Activated CD8-positive, alpha-beta memory T cell treated with anti-CD3 and anti-CD28 coated beads, Interleukin-2, amount 50 U/mL, for 24 hours (primary cell): ENCODE data around the gene RIPOR3.
A peak's percentile ranks its signal among the peaks of the same experiment; 100 is the strongest.
"Not testable (repeated sequence)": the region's sequence is repeated elsewhere in the genome, so short reads cannot be mapped to it uniquely, and the experiment has no call there.

Experiments
- DNase-seq: peaks from one replicate; pipeline ENCODE4 v3.0.0-alpha.2; 2020; ENCODE audit errors: extremely low read depth

RIPOR3 gene

DNA sequence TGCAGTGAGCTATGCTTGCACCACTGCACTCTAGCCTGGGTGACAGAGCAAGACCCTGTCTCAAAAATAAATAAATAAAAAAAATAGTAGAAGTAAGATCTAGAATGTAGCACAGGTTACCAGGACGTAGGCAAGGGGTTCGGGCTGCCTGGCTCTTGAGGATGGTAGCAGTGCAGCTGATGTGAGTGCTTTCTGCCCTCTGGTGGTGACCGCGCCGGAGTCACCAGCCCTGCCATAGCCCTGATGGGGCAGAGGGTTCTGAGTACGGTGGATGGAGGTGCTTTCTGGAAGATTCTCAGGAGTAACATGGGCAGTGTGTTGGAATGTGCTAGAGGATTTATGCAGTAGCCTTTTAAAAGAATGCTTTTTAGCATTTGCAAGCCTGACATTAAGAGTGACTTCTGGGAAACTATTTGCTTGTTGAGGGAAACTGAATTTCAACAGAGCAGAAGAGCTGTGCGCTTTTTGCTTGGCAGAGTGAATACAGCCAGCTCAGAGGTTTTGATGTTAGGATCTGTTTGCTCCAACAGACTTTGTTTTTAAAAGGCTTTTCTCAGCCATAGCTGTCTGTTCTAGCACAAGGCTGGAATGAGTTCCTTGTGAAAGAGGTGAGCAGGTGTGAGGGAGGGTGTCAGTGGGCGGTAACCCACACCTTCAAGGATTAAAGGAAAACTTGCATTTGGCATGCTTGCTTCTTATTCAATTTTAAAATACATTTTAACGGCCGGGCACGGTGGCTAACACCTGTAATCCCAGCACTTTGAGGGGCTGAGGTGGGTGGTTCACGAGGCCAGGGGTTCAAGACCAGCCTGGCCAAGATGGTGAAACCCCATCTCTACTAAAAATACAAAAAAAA is 115.2 kb downstream of the RIPOR3 start:
- peak; percentile 19 for DNase-seq

DNA sequence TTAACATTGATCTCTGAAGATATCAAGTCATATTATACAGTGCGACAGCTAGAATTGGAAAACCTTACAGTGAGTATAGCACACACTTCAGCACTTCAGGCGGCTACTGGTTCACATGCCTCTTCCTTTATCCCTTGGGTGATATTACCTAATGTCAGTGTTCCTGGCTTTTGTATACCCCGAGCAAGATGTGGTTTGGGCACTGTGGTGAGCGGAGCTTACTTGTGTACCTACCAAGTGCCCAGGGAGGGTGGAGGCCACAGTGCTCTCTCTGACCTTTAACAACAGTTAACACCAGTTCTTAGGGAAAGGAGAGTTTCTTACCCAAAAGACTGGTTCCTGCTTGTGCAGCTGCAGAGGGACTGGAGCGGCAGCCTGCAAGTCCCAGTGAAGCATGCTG is 116.8 kb downstream of the RIPOR3 start:
- DNase-seq: no peak

DNA sequence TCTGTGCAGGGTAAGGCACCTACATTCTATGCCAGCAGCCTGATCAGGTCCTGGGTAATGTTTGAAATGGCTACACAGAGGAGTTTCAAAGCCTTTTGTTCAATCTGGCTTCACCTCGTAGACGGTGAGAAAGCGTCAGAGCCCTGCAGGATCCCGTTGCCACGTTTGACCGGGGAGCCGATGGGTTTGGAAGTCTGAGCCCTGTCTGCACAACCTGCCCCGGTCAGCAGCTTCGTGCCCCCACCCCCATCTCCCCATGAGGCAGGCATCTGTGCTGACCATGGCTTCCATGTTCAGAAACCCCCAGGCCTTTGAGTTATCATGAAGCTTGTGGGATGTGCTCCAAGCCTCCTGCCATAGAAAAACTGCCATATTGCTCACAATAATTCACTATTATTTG is 117.2 kb downstream of the RIPOR3 start:
- no peak for DNase-seq

DNA sequence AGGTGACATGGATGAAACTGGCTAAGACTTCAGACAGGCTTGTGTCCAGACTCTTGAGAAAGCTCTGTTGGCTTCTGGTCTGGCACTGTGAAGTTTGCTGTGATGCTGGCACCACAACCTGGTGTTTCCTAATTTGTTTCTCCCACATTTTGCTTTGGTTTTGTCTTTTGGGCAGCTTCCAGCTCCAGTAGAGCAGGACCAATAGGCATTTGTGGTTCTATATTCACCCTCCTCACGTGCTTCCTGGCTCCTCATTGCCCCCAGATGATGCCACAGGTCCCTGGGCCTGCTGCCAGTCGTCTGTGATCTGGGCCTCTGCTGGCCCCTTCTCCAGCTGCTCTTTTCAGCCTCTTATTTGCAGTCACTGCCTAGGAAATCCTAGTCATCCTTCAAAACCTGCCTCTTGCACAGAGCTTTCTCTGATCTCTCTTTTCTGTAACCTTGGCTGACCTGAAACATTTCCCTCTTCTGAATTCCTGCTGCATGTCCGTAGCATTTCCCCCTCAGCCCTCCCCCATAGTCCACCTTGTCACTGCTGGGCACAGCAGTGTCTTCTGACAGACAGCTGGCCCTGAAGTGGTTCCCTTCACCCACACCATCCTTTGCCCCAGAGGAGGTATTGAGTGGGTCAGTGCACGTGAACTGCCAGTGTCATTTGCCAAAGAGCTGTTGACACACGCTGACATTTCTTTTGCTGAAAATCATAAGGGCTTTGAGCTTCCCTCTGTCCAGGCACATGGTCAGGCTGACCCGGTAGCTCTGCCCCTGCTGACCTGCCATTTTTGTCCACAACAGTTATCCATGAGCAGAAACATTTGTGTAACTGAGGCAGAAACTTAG is 118.2 kb downstream of the RIPOR3 start:
- no peak for DNase-seq

DNA sequence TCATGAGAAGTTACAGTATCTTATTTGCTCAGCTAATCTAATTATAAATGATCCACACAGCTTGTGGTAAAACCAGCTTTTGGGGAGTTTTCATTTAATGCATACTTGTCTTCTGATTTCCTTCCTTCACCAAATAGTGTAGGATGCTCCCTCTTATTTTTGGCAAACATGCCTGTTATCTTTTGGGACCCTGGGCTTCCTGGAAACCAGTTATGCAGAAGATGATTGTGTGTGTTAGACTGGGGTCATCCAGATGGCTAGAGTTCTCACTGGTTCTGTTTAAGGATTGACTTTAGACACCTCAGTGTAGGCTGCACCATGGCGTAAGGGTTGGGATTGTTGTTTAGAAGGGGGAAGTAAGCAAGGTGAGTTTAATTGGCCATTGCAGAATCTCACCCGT is 119.9 kb downstream of the RIPOR3 start:
- DNase-seq: no peak

DNA sequence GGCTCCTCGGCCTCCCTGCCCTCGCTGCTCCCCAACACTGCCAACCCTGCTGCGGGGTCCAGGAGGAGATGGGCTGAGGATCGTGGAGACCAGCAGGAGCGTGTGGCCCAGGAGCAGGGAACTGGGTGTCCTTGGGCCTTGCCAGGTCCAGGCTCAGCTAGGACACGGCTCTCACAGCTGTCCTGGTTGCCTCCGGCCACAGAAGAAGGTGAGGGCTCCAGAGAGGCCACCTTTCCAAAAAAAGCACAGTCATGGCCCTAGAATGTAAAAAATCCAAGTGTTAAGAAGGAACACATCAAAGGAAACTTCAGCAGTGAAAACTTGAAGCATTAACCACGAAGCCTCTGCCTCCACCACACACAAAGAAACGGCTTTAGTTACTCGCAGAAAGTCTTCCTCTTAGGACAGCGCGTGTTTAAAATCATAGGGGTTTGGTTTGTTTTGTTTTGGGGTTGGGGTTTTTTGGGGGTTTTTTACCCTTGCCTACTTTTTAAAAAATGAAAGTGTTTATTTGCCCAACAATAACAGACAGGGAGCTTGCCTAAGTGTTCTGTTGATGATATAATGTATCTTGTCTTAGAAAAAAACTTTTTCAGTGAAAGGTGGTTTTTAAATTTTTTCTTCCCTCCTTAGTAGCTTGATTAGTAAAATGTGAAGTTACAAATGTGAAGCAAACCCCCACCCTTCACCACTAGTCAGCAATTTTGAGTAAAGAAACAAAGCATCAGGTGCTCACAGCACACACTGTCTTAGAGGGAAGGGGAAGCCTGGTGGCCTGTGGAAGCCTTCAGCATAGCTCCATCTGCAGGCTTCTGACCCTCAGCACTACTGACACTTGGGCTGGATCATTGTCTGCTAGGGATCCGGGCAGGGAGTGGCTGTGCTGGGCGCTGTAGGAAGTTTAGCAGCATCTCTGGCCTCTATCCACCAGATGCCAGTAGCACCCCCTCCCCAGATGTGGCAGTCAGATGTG is 121.2 kb downstream of the RIPOR3 start:
- no peak for DNase-seq

DNA sequence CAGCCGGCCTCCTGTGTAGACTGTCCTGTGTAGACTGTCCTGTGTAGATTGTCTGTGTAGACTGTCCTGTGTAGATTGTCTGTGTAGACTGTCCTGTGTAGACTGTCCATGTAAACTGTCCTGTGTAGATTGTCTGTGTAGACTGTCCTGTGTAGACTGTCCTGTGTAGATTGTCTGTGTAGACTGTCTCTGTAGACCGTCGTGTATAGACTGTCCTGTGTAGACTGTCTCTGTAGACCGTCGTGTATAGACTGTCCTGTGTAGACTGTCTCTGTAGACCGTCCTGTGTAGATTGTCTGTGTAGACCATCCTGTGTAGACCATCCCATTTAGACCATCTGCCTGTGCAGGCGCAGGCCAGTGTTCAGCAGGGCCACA is 121.9 kb downstream of the RIPOR3 start:
- DNase-seq: not testable (repeated sequence)

DNA sequence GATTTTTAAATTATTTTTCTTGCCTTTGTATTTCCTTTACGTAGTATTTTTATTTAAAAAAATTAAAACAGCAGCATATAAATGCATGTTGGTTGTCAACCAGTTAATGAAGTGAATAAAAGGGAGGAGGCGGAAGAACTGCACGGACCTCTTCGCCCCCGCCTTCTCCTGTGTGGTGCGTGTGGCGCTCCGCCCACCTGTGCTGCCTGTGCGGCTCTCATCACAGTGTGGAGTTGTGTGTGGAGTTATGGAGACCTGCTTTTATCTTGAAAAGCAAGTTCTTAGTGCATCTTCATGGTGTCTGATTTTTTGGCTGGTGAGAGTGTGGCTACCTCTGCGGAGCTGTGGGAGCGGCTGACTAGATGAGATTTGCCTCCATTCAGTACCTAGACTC is 122.8 kb downstream of the RIPOR3 start:
- no peak for DNase-seq

DNA sequence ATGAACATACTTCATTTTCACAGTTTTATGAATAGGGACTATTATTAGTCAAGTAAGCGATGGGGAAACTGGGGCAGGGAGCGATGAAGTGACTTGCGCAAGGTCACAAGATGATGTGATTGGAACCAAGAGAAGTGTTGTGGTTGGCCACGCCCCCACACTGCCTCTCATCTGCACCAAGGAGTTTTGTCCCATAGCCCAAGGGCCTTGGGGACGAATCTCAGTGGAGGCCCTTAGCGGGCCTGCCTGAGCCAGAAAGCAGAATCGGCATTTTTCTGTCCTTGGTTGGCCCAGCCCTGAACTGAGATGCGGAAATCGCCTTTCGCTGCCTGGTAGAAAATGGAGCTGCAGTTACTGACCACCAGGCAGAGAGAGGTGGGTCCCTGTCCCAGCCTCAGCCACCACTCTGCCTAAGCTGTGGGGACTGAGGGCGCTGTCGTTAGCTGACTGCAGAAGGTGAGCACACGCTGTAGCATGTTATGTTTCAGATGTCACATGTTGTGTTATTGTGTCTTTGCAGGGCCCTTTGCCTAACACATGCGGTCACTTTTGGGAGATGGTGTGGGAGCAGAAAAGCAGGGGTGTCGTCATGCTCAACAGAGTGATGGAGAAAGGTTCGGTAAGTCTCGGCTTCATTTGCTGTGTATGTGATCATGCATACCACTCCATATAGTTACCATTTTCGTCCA is 123.3 kb downstream of the RIPOR3 start:
- DNase-seq: no peak

DNA sequence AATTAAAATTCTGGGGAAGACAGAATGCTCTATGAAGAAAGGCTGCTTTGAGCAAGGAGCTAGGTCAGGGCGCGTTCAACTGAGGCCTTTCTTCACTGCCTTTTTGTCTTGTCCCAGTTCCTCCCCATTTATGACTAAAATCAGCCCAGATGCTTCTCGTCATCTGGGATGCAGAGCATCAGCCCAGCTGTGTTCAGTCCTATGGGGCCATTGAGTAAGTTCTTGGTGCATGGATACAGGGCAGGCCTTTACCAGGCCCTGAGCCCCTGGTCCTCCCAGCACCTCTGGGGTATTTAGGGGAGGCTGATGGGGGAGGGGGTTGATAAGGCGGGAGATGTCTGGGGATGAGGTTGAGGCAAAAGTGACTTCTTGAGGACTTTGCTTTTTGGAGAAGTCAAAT is 125.5 kb downstream of the RIPOR3 start:
- no peak for DNase-seq

DNA sequence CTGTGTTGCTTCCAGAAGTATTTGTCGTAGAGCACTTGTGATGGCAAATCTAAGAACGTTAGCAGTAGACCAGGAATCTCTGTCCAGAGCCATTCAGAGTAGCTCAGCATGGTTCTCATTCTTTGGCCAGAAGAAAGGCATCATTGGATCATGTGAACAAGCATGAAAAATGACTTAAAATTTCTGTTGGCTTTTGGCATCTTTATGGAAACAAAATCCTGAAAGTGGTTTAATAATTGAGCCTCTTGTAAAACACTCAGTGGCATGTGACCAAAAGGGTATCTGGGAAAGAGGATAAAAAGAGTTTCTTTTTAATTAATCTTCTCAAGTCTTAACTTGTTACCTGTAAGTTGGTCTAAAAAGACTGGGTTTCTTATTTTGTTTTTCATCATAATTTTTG is 126.0 kb downstream of the RIPOR3 start:
- DNase-seq: no peak

DNA sequence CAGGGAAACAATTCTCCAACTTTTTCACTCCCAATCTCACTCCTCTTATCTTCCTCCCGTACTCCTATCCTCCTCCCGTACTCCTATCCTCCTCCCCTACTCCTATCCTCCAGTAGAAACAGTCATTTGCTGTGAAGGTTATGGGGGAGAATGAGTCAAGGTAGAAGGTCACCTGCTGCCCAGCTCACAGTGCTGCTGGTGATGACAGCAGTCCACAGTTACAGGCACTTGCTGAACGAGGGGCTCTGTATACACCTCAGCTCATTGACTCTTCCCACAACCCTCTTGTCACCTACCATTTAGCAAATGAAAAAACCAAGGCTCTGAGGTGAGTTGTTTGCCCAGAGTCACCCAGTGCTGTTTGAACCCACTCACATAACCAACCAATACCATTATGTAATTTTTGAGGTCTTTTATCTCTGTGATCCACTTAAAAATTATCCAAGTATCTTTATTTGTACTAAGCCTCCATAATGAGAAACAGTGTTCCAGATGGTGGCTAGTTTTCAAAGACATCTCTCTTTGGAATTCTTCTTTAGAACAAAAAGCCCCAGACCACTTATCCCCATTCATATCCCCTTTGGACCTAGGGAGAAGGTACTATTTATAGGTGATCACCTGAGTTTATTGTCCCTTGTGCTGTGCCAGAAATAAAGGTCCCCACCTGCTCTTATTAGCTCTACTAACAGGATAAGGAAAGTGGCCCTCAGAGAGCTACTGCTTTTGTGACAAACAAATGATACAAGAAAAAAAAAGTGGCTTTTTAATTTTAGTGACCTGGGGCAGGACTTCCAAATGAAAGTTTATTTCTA is 128.0 kb downstream of the RIPOR3 start:
- DNase-seq: no peak

DNA sequence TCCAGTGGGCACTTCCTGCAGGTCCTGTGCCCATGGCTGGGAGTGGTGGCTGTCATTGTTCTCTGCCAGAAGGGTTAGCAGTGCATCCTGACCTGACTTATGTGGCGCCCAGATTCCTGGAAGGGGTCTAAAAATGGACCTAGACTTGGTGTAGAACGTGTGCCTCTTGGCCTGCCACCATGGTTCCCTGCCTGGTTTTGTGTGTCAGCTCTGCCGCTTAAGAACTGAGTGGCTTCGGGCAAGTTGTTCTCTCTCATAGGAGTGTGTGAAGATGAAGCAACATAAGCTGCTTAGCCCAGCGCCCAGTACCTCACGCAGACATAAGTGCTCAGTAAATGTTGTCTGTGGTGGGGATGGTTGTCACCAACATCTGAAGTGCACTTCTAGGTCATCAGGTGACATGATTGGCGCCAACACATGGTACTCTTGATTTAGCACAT is 129.1 kb downstream of the RIPOR3 start:
- DNase-seq: no peak

DNA sequence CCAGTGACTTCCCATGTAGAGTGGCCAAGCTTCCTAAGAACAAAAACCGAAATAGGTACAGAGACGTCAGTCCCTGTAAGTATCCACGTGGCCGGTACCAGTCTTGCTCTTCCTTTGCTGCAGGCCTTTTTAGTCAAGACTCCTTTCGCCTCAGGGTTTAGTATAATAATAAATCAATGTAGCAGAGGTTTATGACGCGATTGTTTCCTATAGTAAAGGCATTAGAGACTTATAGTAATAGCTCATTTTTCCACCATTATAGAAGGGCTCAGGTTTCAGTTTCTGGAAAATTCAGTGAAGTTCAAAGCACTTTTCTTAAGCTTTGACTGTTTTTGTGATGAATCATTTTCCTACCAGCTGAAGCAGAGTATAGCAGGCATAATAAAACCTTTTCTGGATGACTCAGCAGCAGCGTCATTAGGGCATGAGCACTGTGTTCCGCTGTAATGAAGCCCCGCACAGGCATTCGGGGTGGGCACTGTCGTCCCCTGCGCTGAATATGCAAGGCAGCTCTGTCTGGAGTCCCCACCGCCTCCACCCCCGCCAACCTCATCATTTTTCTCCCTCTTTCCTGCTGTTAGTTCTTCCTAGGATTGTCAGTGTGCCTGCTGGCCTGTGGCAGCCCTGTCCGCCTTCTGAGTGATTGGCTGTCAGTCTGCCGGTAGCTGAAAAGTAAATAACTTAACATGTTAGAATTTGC is 129.8 kb downstream of the RIPOR3 start:
- peak; percentile 47 for DNase-seq

DNA sequence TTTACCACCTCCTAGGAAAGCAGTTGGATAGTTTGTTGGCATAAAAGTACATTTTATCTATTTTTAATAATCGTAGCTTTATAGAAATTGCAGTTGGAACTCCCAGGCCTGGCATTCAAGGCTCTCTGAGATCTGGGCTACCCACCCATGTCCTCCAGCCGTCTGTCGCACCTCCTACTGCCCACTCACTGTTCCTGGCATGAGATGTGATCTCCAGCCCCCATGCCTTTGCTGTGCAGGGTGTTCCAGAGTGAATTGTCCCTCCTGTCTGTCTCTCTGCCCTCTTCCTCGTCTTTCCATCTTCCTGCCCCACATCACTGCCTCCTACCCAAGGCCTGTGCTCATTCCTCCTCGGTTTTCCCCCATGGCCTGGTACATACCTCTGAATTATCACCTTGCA is 130.5 kb downstream of the RIPOR3 start:
- no peak for DNase-seq

DNA sequence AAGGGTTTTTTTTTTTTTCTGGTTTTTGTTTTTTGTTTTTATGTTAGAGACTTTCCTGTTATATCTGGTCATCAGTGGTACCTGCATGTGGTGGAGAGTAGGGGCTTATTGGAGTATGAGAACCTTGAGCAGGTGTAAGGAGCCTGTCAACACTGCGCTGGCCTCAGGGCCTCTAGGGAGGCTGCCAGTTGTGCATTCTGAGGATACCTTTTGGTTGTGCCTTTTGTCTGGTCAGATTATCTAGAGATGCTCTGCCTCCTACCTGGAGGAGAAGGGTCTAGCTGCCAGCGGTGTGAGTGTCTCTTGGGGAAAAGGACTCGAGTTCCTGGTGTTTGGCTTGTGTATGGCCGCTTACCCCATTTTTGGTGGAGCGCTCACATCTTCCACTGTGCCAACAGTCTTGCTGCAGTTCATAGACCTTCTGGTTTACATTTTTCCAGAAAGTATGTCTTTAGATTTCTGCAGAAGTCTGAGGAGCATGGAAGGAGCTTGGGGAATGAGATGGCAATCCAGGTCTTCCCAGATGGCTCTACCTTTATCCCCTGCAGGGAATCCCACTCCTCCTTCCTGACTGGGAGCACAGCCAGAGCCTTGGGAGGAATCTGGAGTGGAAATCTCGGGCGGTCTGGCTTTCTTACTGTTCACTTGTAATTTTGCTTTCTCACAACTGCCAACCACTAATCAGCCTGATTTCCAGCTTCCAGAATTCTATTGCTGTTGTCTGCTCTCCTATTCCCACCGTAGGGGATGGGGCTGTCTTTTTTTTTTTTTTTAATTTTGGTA is 131.3 kb downstream of the RIPOR3 start:
- DNase-seq: no peak

DNA sequence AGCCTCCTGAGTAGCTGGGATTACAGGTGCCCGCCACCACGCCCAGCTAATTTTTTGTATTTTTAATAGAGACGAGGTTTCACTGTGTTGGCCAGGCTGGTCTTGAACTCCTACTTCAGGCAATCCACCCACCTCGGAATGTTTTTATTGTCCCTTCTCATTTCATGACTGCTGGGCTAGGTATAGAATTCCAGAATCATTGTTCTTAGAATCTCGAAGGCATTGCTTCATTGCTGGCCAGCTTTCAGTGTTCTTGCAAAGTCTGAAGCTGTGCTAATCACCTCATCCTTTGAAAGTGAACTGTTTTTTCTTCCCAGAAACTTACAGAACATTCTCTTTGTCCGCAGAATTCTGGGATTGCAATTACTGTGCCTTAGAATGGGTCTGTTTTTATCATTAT is 132.2 kb downstream of the RIPOR3 start:
- DNase-seq: no peak

DNA sequence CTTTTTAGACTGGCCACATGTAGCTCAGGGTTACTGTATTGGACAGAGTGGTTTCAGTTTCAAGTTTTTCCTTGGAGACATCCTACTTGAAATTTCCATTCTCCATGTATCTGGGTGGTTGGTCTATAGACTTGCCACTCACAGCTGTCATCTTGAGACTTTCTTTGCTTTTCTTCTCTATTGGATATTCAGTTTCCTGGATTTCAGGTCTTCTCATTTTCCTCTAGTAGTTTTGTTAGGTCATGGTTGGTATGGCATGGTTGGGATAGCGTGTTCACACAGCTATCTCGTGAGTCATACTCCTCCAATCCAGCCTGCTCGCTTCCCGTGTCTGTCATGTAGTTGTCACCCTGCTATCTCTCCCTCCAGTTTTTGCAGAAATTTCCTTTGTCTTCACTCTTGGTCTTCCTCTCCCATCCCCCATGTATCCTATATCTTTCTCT is 132.8 kb downstream of the RIPOR3 start:
- no peak for DNase-seq
